EL (cell line): ENCODE data around the gene RBM14.
A peak's percentile ranks its signal among the peaks of the same experiment; 100 is the strongest.
"Not testable (repeated sequence)": the region's sequence is repeated elsewhere in the genome, so short reads cannot be mapped to it uniquely, and the experiment has no call there.

ENCODE experiments used
- DNase-seq: peaks from one replicate; pipeline ENCODE4 v3.0.0-alpha.2; 2016

Gene RBM14

GRCh38 chr11:66637557-66638176 is 21.2 kb downstream of the RBM14 start:
- DNase-seq = peak; percentile 30

GRCh38 chr11:66638177-66639065 is 22.0 kb downstream of the RBM14 start, which contains the start of gene RBM4:
RBM4 (plus strand) TSS chr11:66638703; CDS start chr11:66639712, 1,009 bp downstream.
- DNase-seq = peak; percentile 100

GRCh38 chr11:66639066-66639813 is 22.8 kb downstream of the RBM14 start:
- peak; percentile 40 for DNase-seq

- not testable (repeated sequence) for DNase-seq
Measured at GRCh38 chr11:66639814-66640340, 23.4 kb downstream of the RBM14 start.

GRCh38 chr11:66641834-66642233 is 25.4 kb downstream of the RBM14 start:
- DNase-seq = peak; percentile 44

- no peak for DNase-seq
Measured at GRCh38 chr11:66643745-66644437, 27.5 kb downstream of the RBM14 start.

GRCh38 chr11:66646828-66647227 is 30.4 kb downstream of the RBM14 start:
- no peak for DNase-seq

GRCh38 chr11:66649903-66650302 is 33.5 kb downstream of the RBM14 start:
- no peak for DNase-seq

- DNase-seq = peak; percentile 29
Measured at GRCh38 chr11:66651016-66651415, 34.6 kb downstream of the RBM14 start.

- no peak for DNase-seq
Measured at GRCh38 chr11:66652651-66653050, 36.2 kb downstream of the RBM14 start.

- no peak for DNase-seq
Measured at GRCh38 chr11:66653123-66653522, 36.7 kb downstream of the RBM14 start.

GRCh38 chr11:66659763-66660162 is 43.3 kb downstream of the RBM14 start:
- DNase-seq = no peak

- no peak for DNase-seq
Measured at GRCh38 chr11:66663741-66664296, 47.4 kb downstream of the RBM14 start.

GRCh38 chr11:66665369-66665768 is 48.9 kb downstream of the RBM14 start:
- DNase-seq = no peak

- DNase-seq = no peak
Measured at GRCh38 chr11:66670816-66671215, 54.4 kb downstream of the RBM14 start.

GRCh38 chr11:66674964-66675602 is 58.7 kb downstream of the RBM14 start:
- DNase-seq = no peak

GRCh38 chr11:66676282-66676919 is 60.0 kb downstream of the RBM14 start:
- DNase-seq = no peak
